Pancreas (tissue), 10 donors: Measurements from ENCODE around the gene KASH5. TPM values are rescaled to one million over a fixed set of nuclear protein-coding genes. Genes with fewer than 3 reads are reported as not detected.

Experiments used
- ATAC-seq, 4 donors: fragments of 200-7000 bp; cut with Tn5 transposase; one replicate each; pipeline versions ENCODE4 v1.8.0 to v1.9.1; 2020; ENCODE audit warnings: mild to moderate bottlenecking in 4 of 4, moderate library complexity in 4 of 4
- DNase-seq, 6 donors: peaks; one replicate each; pipeline ENCODE4 v3.0.0-alpha.2; 2020
- FAIRE-seq: peaks from 2 replicates; lab custom pipeline; 2012; peaks lifted over from hg19 to GRCh38; lab: Jason Lieb, UNC
- H3K27ac ChIP-seq, 4 donors: fragments of 200-600 bp; sonication (generic); 1 replicate in 3 of 4; 2 replicates in 1 of 4; pipeline versions ENCODE4 v1.5.0 to v1.8.0; 2020
- H3K27me3 ChIP-seq, 4 donors: fragments of 200-600 bp; one replicate each; pipeline ENCODE4 v1.8.0; 2021
- H3K36me3 ChIP-seq, 3 donors: fragments of 200-600 bp; sonication (generic) in 1 of 3; one replicate each; pipeline versions ENCODE4 v1.5.0 to v1.8.0; 2020 to 2021
- H3K4me1 ChIP-seq, 3 donors: fragments of 200-600 bp; one replicate each; pipeline ENCODE4 v1.8.0; 2021
- H3K4me3 ChIP-seq, 4 donors: fragments of 200-600 bp; sonication (generic) in 2 of 4; one replicate each; pipeline versions ENCODE4 v1.5.0 to v1.8.0; 2020 to 2021
- H3K9me3 ChIP-seq, 4 donors: fragments of 200-600 bp; one replicate each; pipeline ENCODE4 v1.8.0; 2021
- CTCF ChIP-seq, 4 donors: fragments of 200-600 bp; sonication (generic) in 3 of 4; IDR thresholded peaks; one replicate each; pipeline versions ENCODE4 v1.5.0 to v1.8.0; 2021; ENCODE audit warnings: antibody characterized with exemption in 4 of 4
- WGBS, 2 donors: extraction: QIAGEN DNeasy Blood & Tissue Kit; methylation state at CpG; one replicate each; pipeline ENCODE4 v1.1.7; 2013; 5-methylcytosine and 5-hydroxymethylcytosine counted together
- intact Hi-C, 3 donors: fragments of 100-400 bp; cut with DNase I; formaldehyde crosslinking; loops; one replicate each; pipeline versions ENCODE4 v1.11.1 to v1.14.2; 2022
- polyA plus RNA-seq, 2 donors: library from polyadenylated mRNA; stranded (reverse); fragments of 200-250 nt; gene quantifications; one replicate each; pipeline ENCODE4 v1.2.3, GENCODE V29; 2013
- total RNA-seq, 6 donors: library from RNA; stranded (reverse); fragmentation: NEBNext Ultra II Directional in 4 of 6; extraction: Animal tissue kit (Norgen Biotek cat#: 25700) in 4 of 6; gene quantifications; one replicate each; pipeline versions ENCODE4 v1.2.1 to v1.2.4, GENCODE V29; 2021 to 2023
- donor health status: healthy with polysubstance abuse.
- donor health status: DM: no; HTN: no; CAD: no; lungs with moderate emphysema.
- donor health status: DM: no; HTN: no; CAD: no.
- donor health status: control.
- donor health status: control.
- donor health status: Bipolar disorder and iron deficiency.
- donor health status: DM: yes; HTN: yes; CAD: no.
- donor health status: DM: no; HTN: no; CAD: no.
- donor health status: DM: no; HTN: no; CAD: no.
- donor health status: DM: yes; HTN: yes; CAD: no.

KASH5 gene
- total and polyA plus RNA-seq, 8 donors = 1.2 to 3.3 (median 2.2) TPM

DNA sequence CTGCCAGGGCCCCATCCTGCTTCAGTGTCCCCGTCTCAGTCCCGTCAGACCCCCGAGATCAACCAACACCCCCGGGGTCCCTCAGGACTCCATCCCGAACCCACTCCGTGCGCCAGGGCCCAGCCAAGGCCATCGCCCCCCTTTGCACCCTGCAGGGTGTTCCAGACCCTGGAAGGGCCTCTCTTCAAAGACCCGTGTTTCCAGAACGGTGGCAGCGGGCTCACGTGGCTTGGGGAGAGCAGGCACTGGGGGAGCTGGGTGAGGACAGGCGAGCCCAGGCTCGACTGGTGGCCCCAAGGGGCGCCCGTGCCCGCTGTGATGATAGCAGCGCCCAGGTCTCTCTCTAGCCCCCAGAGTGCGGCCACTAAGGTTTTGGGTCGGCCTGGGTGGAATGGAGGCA, 1.4 kb downstream of the KASH5 start:
- no peaks in the 10 kb centered on the region for H3K27me3 ChIP-seq
- no peak overlapping the region for H3K4me3 ChIP-seq
- TF ChIP-seq CTCF (IDR thresholded peaks at IDR 0.05) = no peak
- 89 to 97% methylated on average over 20 of the region's 20 CpGs for WGBS, 2 donors
- peaks cover 3 to 5% (median 5%) of the 10 kb centered on the region in 3 donors for H3K4me1 ChIP-seq
- FAIRE-seq = no peak
- no peak for ATAC-seq
- no peaks in the 10 kb centered on the region for H3K9me3 ChIP-seq
- intact Hi-C loops = no loop called here
- H3K36me3 ChIP-seq = no peaks in the 10 kb centered on the region
- H3K27ac ChIP-seq = peak overlapping the region in 1 of 4 donors; percentile 80
- DNase-seq = peak in 2 of 6 donors; percentile 28 to 47

DNA sequence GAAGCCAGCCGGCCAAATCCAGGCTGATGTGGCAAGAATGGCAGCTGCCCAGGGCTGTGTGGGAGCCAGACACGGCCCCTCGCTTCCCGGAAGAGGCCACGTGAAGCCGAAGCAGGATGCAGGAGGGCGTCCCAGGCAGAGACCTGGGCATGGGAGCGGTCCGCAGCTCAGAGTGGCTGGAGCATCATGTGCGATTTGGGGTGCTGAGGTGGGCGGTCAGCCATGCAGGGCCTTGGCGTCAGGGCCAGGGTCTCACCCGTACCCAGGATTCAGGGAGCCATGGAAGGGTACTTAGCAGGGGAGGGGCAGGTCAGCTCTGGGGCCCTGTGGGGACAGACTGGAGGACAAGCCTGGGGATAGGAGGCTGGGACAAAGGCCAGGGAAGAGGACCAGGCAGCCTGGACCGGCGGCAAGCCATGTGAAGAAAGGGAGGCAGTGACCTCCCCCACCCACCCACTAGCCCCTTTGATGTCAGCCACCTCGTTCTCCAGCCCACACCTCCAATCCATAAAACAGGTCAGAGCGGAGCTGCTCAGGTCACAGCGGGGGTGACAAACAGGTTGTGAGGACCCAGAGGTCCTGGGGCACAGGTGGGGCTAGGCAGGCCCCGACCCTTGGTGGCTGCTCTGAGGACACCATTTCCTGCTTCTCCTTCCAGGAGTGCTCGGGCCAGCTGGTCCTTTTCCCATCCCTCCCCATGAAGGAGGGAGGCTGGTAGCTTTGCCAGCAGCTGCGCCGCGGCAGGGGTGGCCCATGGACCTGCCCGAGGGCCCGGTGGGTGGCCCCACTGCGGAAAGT, 2.3 kb downstream of the KASH5 start:
- H3K36me3 ChIP-seq = no peaks in the 10 kb centered on the region
- intact Hi-C loops = loop anchor here in 1 of 3 donors (10.0 kb wide), 1 partner anchor 54 kb away; the partner anchor contains the start of gene SLC17A7
- no peak for TF ChIP-seq CTCF (IDR thresholded peaks at IDR 0.05)

DNA sequence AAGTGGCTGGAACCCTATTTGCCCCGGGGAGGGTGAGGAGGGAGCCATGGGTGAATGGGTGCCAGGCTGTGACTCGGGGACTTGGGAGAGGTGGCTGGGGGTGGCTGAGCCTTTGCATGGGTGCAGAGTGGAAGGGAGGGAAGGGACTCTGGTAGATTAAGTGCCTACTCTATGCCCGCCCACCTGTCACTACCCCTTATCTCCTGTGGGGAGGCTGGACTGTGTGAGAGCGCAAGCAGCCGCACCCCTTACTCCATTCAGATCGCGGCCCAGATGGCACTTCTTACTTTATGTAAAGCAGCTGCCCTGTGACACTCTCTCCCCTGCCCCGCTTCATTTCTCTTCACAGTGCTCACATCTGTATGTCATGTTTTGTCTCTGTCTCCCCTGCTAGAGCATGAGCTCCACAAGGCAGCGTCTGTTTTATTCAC, 2.9 kb downstream of the KASH5 start:
- TF ChIP-seq CTCF (IDR thresholded peaks at IDR 0.05) = no peak
- ATAC-seq (peak; percentile 83 to 88 (median 84)), DNase-seq (peak in 2 of 6 donors; percentile 74 to 84), FAIRE-seq (no peak)
- intact Hi-C loops = loop anchor here in 1 of 3 donors (10.0 kb wide), 1 partner anchor 54 kb away; the partner anchor contains the start of gene SLC17A7
- Histone ChIP-seq H3K27ac (peak overlapping the region; percentile 65 to 85 (median 76)), H3K4me1 (peaks cover 3 to 5% (median 5%) of the 10 kb centered on the region in 3 donors), H3K27me3 (no peaks in the 10 kb centered on the region), H3K4me3 (peak overlapping the region in 2 of 4 donors; percentile 31 to 32), H3K9me3 (no peaks in the 10 kb centered on the region), H3K36me3 (no peaks in the 10 kb centered on the region)
- WGBS, 2 donors = 16% methylated on average over 9 of the region's 9 CpGs

More for the DNA sequence above, 2.3 kb downstream of the KASH5 start:
- FAIRE-seq = no peak
- H3K27ac ChIP-seq = peak overlapping the region; percentile 65 to 85 (median 76)
- 46 to 47% methylated on average over 26 of the region's 26 CpGs for WGBS, 2 donors
- H3K4me1 ChIP-seq = peaks cover 3 to 5% (median 5%) of the 10 kb centered on the region in 3 donors
- peak; percentile 77 to 94 (median 90) for DNase-seq
- H3K4me3 ChIP-seq = peak overlapping the region in 2 of 4 donors; percentile 31 to 32
- no peaks in the 10 kb centered on the region for H3K9me3 ChIP-seq
- ATAC-seq = peak; percentile 75 to 84 (median 80)
- no peaks in the 10 kb centered on the region for H3K27me3 ChIP-seq

- FAIRE-seq (no peak), DNase-seq (peak; percentile 73 to 92 (median 82)), ATAC-seq (peak; percentile 62 to 89 (median 76))
- Histone ChIP-seq H3K27ac (peak overlapping the region; percentile 65 to 85 (median 76)), H3K36me3 (no peaks in the 10 kb centered on the region), H3K9me3 (no peaks in the 10 kb centered on the region), H3K27me3 (no peaks in the 10 kb centered on the region), H3K4me1 (peaks cover 3 to 5% (median 5%) of the 10 kb centered on the region in 3 donors), H3K4me3 (peak overlapping the region in 1 of 4 donors; percentile 32)
- intact Hi-C loops = loop anchor here in 1 of 3 donors (10.0 kb wide), 1 partner anchor 53 kb away; the partner anchor contains the start of gene SLC17A7
- 15 to 19% methylated on average over 14 of the region's 14 CpGs for WGBS, 2 donors
- peak; percentile 61 to 76 (median 74) for TF ChIP-seq CTCF (IDR thresholded peaks at IDR 0.05)
Measured at GRCh38 chr19:49391581-49392399, 3.7 kb downstream of the KASH5 start.
